ENCODE measurements around the gene NUCB1.

Gene NUCB1

GRCh38 chr19:48963371-48964204 is 63.5 kb downstream of the NUCB1 start:
- peak; percentile 71 for DNase-seq (ENCODE audit: low read depth)

GRCh38 chr19:48964205-48965039 is 64.3 kb downstream of the NUCB1 start:
- peak; percentile 69 for DNase-seq (ENCODE audit: low read depth)

- DNase-seq (ENCODE audit: low read depth) = peak; percentile 95
These were observed 65.1 kb downstream of the NUCB1 start, which contains the start of gene FTL for GRCh38 chr19:48965040-48965805. Gene FTL, plus strand, starts transcription at chr19:48965309. Its CDS starts 199 bp downstream, at chr19:48965508.

- DNase-seq (ENCODE audit: low read depth) = peak; percentile 71
These were observed 65.9 kb downstream of the NUCB1 start for GRCh38 chr19:48965806-48966540.

- no peak for DNase-seq (ENCODE audit: low read depth)
These were observed 66.6 kb downstream of the NUCB1 start for GRCh38 chr19:48966541-48967345.

- DNase-seq (ENCODE audit: low read depth) = peak; percentile 78
These were observed 67.5 kb downstream of the NUCB1 start for GRCh38 chr19:48967346-48968178.

GRCh38 chr19:48968179-48968661 is 68.1 kb downstream of the NUCB1 start:
- DNase-seq (ENCODE audit: low read depth) = peak; percentile 67

GRCh38 chr19:48968813-48969218 is 68.7 kb downstream of the NUCB1 start:
- DNase-seq (ENCODE audit: low read depth) = no peak

- DNase-seq (ENCODE audit: low read depth) = peak; percentile 53
These were observed 69.4 kb downstream of the NUCB1 start for GRCh38 chr19:48969276-48970138.

GRCh38 chr19:48970139-48970766 is 70.1 kb downstream of the NUCB1 start:
- no peak for DNase-seq (ENCODE audit: low read depth)

- DNase-seq (ENCODE audit: low read depth) = peak; percentile 69
These were observed 70.8 kb downstream of the NUCB1 start for GRCh38 chr19:48970923-48971395.

Data from amniotic epithelial cell (primary cell).